Esophagus muscularis mucosa (tissue), 3 donors: Measurements from ENCODE around the gene CCNL2.

ENCODE experiments used
- CTCF ChIP-seq, 3 experiments: fragments of 200-600 bp in 2 of 3; fragments of 450-650 bp in 1 of 3; sonication (generic) in 2 of 3; IDR thresholded peaks; one replicate each; pipeline ENCODE4 v1.5.1; 2017 to 2019; ENCODE audit warnings: antibody characterized with exemption in 3 of 3, mild to moderate bottlenecking in 2 of 3, moderate library complexity in 1 of 3
- POLR2A ChIP-seq: fragments of 450-650 bp; IDR thresholded peaks from one replicate; pipeline ENCODE4 v1.6.1; 2017; ENCODE audit warnings: antibody characterized with exemption, moderate library complexity, mild to moderate bottlenecking, low read depth
- POLR2AphosphoS5 ChIP-seq, 2 donors: sonication (generic); formaldehyde crosslinking; IDR thresholded peaks; one replicate each; pipeline ENCODE4 v1.6.1; 2017; ENCODE audit warnings: antibody characterized with exemption in 2 of 2

DNA sequence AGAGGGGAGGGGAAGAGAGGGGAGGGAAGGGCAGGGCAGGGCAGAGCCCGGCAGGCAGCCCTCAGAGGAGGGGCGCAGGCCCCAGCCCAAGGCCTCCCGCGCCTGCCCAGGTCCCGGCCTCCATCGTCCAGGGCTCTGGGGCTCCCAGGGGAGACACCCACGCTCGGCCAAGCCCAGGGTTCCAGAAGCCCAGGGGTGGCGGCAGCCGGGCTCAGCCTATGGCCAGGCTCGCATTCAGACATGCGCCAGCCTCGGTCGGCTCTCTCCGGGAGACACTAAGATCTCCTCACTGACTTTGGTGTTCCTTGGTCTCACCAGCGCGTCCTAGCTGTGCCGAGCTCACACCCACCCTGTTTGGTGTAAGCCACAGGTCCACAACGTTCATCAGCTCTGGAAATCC is 29.0 kb upstream of the CCNL2 start:
- no peak for TF ChIP-seq CTCF (IDR thresholded peaks at IDR 0.05)
- TF ChIP-seq POLR2A = no peak
- TF ChIP-seq POLR2AphosphoS5 (IDR thresholded peaks at IDR 0.05) = no peak
